ENCODE measurements around the gene FBXO15. TPM values are rescaled to one million over a fixed set of nuclear protein-coding genes. Genes with fewer than 3 reads are reported as not detected.

FBXO15 gene
- total RNA-seq, 6 donors from 2014 or later = 0.83 to 11.9 (median 2.6) TPM

GRCh38 chr18:74149878-74150277 is 2.2 kb upstream of the FBXO15 start:
- H3K4me1 ChIP-seq = peaks cover 20 to 30% (median 22%) of the 10 kb centered on the region in 4 donors
- WGBS, 2 donors = 87 to 95% methylated on average over 5 of the region's 5 CpGs
- no peaks in the 10 kb centered on the region for H3K9me3 ChIP-seq
- ATAC-seq (ENCODE audit: low FRiP score in 2 of 2) = no peak
- no peak overlapping the region for H3K27ac ChIP-seq
- H3K36me3 ChIP-seq = peaks cover 0 to 7% (median under 1%) of the 10 kb centered on the region in 4 donors
- no peaks in the 10 kb centered on the region for H3K27me3 ChIP-seq
- DNase-seq = no peak
- no peak overlapping the region for H3K4me3 ChIP-seq
- TF ChIP-seq POLR2AphosphoS5 (IDR thresholded peaks at IDR 0.05) (no peak), EP300 (IDR thresholded peaks at IDR 0.05) (no peak), CTCF (IDR thresholded peaks at IDR 0.05) (no peak), POLR2A (IDR thresholded peaks at IDR 0.05) (no peak)

GRCh38 chr18:74148543-74149070 is 973 bp upstream of the FBXO15 start:
- no peaks in the 10 kb centered on the region for H3K27me3 ChIP-seq
- no peaks in the 10 kb centered on the region for H3K9me3 ChIP-seq
- TF ChIP-seq POLR2AphosphoS5 (IDR thresholded peaks at IDR 0.05) (no peak), CTCF (IDR thresholded peaks at IDR 0.05) (no peak)
- no peak for DNase-seq
- H3K36me3 ChIP-seq = peaks cover 0 to 5% (median 0%) of the 10 kb centered on the region in 4 donors
- WGBS, 2 donors = 0 to 1% methylated on average over 25 of the region's 25 CpGs
- H3K4me3 ChIP-seq = peak overlapping the region; percentile 33 to 88 (median 73)
- no peak for ATAC-seq (ENCODE audit: low FRiP score in 2 of 2)
- H3K4me1 ChIP-seq = peaks cover 20 to 30% (median 22%) of the 10 kb centered on the region in 4 donors
- H3K27ac ChIP-seq = peak overlapping the region; percentile 83 to 96 (median 90)

GRCh38 chr18:74147491-74147778 is 199 bp downstream of the FBXO15 start:
- Histone ChIP-seq H3K27me3 (no peaks in the 10 kb centered on the region), H3K27ac (peak overlapping the region in 3 of 4 donors; percentile 87 to 96 (median 92)), H3K36me3 (peaks cover 0 to 5% (median 0%) of the 10 kb centered on the region in 4 donors), H3K9me3 (no peaks in the 10 kb centered on the region), H3K4me1 (peaks cover 20 to 30% (median 22%) of the 10 kb centered on the region in 4 donors), H3K4me3 (peak overlapping the region; percentile 61 to 88 (median 73))
- peak in 1 of 6 experiments; percentile 14 for TF ChIP-seq CTCF (IDR thresholded peaks at IDR 0.05)
- TF ChIP-seq POLR2AphosphoS5 (IDR thresholded peaks at IDR 0.05) = no peak
- DNase-seq (no peak), ATAC-seq (ENCODE audit: low FRiP score in 2 of 2) (no peak)
- WGBS, 2 donors = 0 to 1% methylated on average over 1 to 24 of the region's 28 CpGs

GRCh38 chr18:74146756-74147155 is 878 bp downstream of the FBXO15 start:
- DNase-seq = no peak
- ATAC-seq (ENCODE audit: low FRiP score in 2 of 2) = no peak
- no peak for TF ChIP-seq POLR2AphosphoS5 (IDR thresholded peaks at IDR 0.05)
- no peak for TF ChIP-seq EP300 (IDR thresholded peaks at IDR 0.05)
- no peak for TF ChIP-seq CTCF (IDR thresholded peaks at IDR 0.05)
- TF ChIP-seq POLR2A (IDR thresholded peaks at IDR 0.05) = no peak
- peak overlapping the region in 2 of 4 donors; percentile 78 to 88 for H3K4me3 ChIP-seq
- H3K36me3 ChIP-seq = peaks cover 0 to 5% (median 0%) of the 10 kb centered on the region in 4 donors
- H3K27ac ChIP-seq = no peak overlapping the region
- no peaks in the 10 kb centered on the region for H3K9me3 ChIP-seq
- H3K27me3 ChIP-seq = no peaks in the 10 kb centered on the region
- H3K4me1 ChIP-seq = peaks cover 20 to 30% (median 22%) of the 10 kb centered on the region in 4 donors
- WGBS, 2 donors = 46 to 50% methylated on average over 3 of the region's 3 CpGs

- TF ChIP-seq EP300 (IDR thresholded peaks at IDR 0.05) (no peak), POLR2AphosphoS5 (IDR thresholded peaks at IDR 0.05) (no peak), POLR2A (IDR thresholded peaks at IDR 0.05) (no peak), CTCF (IDR thresholded peaks at IDR 0.05) (no peak)
- H3K4me3 ChIP-seq = no peak overlapping the region
- H3K4me1 ChIP-seq = peaks cover 4 to 6% (median 5%) of the 10 kb centered on the region in 4 donors
- ATAC-seq (ENCODE audit: low FRiP score in 2 of 2) (no peak), DNase-seq (no peak)
- H3K36me3 ChIP-seq = no peaks in the 10 kb centered on the region
- no peak overlapping the region for H3K27ac ChIP-seq
- no peaks in the 10 kb centered on the region for H3K27me3 ChIP-seq
- no peaks in the 10 kb centered on the region for H3K9me3 ChIP-seq
- 73 to 80% methylated on average over 2 of the region's 2 CpGs for WGBS, 2 donors
Measured at GRCh38 chr18:74142252-74142651, 5.4 kb downstream of the FBXO15 start.
